ENCODE data around the gene PTGES2.

Gene PTGES2

DNA sequence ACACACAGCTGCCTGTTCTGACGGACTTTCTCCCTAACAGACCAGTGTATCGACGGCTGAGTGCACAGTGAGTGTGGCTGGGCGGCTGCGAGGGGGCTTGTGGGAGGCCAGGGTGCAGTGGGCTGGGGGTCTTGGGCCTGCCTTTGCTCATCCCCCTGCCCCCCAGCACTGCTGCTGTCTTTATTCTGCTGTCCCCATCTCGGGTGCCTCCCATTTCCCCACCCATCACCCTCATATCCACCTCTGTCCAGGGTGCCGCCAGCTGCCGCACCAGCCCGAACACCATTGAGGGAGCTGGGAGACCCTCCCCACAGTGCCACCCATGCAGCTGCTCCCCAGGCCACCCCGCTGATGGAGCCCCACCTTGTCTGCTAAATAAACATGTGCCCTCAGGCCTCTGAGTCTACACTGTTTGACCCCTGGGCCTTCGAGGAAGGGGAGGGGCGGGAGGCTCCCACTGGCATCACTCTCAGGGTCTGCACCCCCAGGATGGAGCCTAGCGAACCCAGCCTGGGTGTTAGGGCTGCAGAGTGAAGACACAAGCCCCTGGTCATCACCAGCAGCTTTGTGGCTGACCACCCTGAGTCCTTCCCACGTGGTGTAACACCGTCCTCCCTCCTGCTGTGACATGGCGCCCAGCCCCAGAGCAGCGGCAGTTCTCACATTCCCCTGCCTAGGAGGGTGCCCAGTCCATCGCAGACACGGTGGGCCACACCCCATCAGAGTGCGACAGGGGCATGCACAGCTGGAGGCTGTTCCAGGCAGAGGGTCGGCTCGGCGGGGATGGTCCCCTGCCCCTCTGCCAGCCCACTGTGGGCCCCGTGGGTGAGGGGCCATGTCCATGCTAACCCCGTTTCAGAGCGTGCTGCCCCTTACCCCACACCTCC lies 25.8 kb upstream of the PTGES2 start:
- DNase-seq (ENCODE audit: low spot score) = no peak

DNA sequence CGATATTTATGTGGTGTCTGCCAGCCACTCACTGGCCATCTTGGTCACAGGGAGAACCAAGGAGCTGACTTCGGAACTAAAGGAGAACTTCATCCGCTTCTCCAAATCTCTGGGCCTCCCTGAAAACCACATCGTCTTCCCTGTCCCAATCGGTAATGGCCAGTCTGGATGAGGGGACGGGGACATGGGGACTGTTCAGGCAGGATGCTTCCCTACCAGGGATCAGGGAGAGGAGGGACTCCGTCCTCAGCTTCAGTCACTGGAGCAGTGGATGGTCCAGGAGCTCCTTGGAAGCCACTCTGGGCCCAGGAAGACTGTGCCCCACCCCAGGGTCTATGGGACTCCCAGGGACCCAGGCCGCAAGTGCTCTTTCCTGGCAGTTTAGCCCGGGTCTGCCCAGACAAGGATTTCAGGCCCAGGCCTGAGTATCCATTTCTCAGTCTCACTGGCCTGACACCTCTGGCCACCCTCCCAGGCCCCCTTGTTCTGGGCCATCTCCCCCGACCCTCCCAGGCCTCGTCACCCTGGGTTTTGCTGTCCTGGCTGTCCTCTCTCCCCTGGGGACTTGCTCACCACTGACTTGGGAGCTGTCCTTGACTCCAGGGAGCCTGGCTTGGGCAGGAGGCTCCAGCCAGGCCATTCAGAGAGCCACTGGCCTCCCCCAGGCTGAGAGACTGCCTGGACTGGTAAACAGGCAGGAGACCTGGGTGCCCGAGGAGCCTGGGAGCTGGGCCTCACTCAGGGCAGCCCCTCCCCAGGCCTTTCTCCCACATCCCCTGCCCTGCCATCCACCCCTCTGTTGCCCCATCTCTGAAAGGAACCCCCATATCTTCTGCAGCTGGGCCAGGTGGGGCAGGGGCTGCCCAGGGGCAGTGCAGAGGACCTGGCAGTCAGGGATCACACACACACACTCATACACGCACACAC lies 24.9 kb upstream of the PTGES2 start:
- DNase-seq (ENCODE audit: low spot score) = no peak

DNA sequence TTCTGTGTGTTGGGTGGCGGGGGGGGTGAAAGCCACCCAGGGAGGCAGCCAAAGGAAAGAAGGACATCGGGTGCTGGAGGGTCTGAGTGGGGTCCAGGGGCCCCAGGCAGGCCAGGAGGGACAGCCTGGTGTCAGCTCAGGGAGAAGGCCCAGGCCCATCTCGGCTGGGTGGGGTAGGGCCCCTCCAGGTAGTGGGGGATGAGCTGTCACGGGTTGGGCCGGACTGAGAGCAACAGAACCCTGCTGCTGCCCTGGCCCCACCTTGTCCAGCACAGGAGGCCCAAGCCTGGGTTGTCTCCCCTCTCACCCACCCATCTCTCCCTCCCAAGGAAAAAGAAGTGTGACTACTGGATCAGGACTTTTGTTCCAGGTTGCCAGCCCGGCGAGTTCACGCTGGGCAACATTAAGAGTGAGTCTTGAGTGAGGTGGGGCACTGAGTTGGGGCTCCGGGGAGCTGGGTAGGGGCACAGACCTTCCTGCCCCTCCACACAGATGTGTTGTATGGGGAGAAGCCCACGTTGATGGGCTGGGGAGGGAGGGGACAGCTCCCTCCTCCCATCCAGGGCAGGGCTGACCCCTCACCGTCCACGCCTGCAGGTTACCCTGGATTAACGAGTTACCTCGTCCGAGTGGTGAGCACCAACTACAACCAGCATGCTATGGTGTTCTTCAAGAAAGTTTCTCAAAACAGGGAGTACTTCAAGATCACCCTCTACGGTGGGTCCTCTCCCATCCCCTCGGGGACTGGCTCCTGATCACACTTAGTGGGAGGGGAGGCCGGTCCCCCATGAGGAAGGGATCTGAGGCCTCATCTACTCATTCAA lies 24.0 kb upstream of the PTGES2 start:
- DNase-seq (ENCODE audit: low spot score) = no peak

DNA sequence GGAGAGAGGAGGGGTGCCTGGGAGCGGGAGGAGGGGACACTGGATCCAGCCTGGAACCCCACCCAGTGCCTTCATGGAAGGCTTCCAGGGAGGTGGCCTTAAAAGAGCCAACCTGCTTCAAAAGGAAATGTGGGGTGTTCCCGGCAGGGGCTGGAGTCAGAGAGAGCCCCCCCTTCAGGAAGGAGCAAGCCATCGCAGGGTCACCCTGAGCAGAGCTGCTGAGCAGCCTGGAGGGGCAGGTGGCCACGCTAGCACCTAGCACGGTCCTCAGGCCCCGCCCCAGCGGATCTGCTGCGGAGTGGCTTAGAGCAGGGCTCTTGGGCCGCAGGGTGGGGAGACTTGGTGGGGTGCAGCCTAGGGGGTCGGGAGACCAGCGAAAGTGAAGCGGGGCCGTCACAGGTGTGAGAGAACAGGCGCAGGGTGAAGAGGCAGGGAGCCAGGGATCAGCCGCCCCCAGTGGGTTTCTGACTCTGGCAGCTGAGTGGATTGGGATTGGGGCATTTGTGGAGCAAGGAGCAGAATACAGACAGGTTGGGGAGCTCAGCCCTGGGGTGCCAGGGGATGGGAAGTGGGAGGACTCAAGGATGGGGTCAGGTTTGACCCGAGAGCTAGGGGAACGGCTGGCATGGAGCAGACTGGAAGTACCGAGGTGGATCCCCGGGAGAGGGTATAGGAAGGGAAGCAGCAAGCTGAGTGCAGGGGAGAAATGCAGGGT lies 23.2 kb upstream of the PTGES2 start:
- peak; percentile 35 for DNase-seq (ENCODE audit: low spot score)

DNA sequence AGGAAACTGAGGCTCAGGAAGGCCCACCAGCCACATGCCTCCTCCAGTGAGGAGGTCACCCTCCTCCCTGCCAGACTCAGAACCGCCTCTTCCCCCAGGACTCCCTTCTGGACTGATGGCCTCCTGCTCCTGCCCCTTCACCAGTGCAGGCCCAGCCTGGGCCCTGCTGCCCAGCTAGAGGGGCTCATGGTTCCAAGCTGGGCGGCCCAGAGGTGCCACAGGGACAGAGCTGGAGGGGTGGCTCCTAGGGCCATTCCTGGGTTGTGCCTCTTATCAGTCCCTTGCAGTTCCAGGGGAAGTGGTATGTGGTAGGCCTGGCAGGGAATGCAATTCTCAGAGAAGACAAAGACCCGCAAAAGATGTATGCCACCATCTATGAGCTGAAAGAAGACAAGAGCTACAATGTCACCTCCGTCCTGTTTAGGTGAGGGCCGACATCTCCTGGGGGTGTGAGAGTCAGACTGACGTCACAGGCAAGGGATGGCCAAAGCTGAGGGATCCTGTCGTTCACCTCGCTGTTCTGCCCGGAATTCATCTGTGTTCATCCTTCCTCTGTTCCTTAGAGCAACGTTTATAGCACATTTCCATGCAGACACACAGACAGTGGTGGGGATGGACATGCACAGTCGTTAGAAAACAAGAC lies 22.5 kb upstream of the PTGES2 start:
- DNase-seq (ENCODE audit: low spot score) = peak; percentile 43

DNA sequence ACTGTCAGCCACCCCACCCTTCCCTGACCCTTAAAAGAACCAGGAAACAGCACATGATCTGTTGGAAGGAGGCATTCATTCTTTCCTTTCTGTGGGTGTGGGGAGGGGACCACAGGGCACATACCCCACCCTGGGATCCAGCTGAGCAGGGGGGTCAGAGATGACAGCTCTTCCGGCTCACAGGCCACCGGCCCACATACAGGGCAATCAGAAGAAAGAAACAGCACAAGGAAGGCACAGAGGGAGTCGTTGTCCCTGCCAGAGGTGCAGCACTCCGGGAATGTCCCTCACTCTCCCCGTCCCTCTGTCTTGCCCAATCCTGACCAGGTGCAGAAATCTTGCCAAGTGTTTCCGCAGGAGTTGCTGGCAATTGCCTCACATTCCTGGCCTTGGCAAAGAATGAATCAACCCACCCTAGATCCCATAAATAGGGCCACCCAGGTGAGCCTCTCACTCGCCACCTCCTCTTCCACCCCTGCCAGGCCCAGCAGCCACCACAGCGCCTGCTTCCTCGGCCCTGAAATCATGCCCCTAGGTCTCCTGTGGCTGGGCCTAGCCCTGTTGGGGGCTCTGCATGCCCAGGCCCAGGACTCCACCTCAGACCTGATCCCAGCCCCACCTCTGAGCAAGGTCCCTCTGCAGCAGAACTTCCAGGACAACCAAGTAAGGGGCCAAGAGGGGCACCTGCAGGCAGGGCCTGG lies 21.6 kb upstream of the PTGES2 start, which contains the start of gene LCN2:
Gene LCN2, plus strand, starts transcription at position 453 of the 701 bp plus-strand sequence. Its CDS starts 73 bp downstream, at position 526.
- no peak for DNase-seq (ENCODE audit: low spot score)

DNA sequence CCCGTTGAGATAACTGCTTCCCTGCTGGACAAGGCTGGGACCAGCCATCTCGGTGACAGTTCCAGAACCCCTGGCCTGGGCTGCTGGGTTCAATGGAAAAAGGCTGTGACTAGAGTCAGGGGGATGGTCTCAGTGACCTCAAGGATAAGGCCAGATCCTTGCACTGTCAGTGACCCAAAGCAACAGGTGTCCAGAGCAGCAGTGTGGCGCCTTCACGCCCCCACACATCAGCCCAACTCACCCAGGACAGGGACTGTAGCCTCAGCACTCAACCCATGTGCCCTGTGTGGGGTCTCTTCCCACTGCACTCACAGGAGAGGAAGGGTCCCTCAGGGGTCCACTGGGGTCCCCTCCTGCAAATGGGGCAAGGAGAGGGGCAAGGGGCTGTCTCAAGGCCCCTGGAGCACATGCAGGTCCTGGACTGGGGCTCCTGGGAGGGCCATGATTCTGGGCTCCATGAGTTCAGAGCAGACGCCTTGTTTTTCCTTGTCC lies 21.0 kb upstream of the PTGES2 start:
- no peak for DNase-seq (ENCODE audit: low spot score)

DNA sequence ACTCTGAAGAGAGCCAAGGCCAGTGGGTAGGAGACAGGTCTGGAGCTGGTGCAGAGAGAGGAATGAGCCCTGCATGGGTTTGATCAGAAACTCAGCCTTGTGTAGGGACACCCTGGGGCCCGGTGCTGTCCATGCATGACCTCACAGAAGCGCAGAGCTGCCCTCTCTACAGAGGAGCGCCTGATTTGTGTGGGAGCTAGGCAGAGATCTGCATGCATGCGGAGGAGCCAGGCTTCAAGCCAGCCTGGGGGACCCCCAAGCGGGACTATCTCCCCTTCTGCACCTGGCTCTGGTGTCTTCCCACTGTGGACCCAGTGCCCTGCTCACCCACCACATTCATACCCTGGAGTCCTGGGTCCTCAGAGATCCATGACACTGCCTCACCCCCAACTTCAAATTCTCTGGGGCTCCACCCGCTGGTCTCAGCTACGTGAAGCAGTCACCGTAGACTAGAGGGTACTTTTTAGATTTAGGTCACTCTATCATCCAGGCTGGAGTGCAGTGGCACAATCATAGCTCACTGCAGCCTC lies 19.1 kb upstream of the PTGES2 start:
- no peak for DNase-seq (ENCODE audit: low spot score)

DNA sequence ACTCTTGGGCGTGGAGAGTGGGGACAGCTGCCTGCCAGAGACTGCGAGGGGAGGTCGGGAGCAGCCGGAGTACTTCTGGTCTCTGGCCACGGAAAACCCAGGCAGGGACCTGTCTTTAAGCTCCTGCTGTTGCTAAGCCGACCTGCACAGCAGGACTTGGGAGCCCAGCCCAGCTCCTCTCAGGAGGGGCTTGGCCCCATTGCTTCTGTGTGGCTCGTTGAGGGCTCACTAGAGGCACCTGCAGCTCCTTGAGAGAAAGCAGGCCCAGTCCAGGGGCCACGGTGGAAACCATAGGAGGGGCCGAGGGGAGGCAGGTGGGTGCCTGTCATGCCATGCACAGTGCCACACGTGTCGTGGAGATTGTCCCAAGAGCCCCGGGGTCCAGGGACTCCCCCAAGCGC lies 18.4 kb upstream of the PTGES2 start:
- no peak for DNase-seq (ENCODE audit: low spot score)

DNA sequence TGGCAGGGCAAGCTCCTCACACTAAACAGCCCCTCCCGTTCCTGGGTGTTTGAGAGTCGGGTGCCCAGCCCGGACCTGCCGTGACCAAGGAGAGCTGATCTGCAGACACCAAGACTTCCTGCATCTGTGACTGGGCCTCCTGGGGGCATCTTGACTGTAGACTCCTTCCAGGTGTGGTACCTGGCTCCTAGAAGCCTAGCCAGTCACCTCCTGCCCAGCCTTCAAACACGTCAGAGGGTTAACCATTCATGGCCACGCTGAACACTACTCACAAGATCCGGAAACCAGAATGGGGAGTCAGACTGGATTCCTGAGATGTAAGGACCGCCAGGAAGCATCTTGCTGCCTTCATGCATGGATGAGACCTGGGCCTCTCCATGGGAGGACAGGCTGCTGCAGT lies 18.0 kb upstream of the PTGES2 start:
- DNase-seq (ENCODE audit: low spot score) = no peak

DNA sequence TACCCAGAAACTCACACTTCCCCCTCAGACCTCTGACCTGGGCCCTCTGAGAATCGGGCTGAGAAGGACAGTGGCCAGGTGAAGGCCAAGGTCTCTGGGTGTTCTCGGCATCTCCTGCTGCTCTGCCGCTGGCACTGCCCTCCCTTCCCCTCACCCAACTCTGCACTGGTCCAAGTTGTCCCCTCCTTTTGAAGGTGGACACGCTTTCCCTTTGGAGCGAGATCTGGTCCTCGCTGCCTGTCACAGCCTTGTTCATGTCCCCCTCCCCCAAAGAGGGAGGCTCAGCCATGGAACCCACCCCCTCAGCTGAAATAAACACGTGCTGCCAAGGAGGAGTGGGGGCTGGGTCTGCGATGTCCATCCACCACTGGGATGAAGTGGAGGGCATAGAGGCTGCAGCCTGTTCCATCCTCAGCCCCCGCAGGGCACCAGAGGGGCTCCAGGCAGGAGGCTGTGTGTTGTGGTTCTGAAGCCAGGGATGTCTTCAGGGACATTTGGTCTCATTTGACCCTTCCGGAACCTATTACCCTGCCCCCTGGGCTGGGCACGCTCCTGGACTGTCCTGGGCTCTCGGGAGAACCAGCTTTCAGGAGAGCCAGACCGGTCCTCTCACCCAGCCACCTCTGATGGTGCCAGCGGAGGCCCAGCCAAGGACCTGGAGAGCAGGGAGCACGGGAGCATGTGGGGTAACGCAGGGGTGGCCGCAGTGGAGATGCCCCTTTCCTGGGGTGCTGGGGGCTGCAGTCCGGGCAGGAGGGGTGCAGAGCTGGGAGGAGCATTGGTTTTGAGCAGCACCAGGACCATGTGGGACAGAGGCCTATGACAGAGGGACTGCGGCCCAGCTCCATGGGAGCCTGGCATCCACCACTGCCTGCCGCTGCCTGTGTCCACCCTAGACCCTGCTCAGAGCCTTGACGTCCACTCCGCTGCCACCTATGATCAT lies 17.0 kb upstream of the PTGES2 start:
- no peak for DNase-seq (ENCODE audit: low spot score)

DNA sequence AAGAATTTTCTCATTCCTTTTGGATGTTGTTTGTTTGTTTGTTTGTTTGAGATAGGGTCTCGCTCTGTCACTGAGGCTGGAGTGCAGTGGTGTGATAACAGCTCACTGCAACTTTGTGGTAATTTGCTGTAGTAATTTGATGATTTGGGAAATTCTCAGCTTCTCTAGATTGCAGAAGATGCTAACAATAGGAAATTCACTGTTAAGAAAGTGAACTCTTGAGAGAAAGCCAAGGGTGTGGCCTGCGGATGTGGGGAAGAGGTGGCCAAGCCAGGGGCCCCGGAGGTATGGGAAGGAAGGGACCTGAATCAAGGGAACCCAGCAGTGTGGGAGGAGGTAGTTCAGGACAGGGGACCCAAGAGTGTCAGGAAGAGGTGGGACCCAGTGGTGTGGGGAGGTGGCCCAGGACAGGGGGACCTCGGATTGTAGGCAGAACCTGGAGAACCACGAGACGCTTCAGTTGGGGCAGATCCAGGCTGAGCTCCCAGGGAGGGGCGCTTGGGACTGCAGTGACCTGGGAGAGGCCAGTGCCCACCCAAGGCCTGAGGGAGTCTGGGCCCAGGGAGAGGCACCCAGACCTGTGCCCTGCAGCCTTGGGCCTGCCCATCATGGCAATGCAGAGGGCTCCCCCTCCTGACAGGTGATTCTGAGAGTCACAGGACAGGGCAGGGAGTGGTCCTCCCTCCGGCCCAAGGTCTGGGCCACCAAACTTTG lies 16.2 kb upstream of the PTGES2 start:
- DNase-seq (ENCODE audit: low spot score) = no peak

DNA sequence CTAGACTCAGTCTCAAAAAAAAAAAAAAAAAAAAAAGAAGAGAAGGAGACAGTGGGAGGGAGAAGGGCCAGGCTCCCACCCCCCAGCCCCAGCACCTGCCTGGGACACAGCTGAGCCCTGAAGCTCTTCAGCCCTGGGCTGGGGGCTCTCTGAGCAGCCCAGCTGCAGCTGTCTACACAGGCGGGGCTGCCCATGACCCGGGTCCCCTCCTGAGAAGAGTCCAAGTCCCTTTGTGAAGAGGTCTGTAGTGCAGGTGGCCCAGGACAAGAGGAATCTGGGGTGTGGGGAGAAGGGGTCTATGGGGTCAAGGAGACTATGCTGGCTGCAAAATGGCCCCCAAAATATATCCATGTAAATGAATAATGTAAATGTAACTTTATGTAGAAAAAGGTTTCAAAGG lies 15.1 kb upstream of the PTGES2 start:
- no peak for DNase-seq (ENCODE audit: low spot score)

DNA sequence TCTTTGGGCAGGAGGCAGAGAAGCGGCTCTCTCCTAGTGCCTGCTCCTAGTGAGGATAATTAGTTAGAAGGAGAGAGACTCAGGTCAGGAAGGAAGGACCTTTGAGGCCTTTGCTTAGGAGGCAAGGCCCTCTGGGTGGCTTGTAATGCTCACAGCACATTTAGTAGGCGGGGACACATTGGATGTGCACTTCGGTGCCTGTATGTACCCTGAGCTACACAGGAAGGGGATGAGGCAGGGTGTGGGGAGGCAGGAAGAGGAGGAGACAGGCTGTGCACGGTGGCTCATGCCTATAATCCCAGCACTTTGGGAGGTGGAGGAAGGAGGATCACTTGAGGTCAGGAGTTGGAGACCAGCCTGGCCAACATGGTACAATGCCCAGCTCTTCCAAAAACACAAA lies 14.5 kb upstream of the PTGES2 start:
- DNase-seq (ENCODE audit: low spot score) = no peak

DNA sequence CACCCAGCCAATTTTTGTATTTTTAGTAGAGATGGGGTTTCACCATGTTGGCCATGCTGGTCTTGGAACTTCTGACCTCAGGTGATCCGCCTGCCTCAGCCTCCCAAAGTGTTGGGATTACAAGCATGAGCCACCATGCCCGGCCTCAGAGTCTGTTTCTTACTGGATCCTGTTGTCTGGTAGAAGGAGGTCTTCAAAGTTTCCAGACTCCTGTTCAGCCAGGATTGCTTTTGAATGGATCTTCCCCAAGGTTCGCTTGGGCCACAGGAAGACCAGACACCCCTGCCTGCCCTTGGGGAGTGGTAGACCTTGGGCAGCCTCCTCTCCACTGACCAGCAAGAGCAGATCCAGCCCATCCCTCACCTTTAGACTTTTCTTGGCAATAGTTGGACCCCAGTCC lies 14.1 kb upstream of the PTGES2 start:
- no peak for DNase-seq (ENCODE audit: low spot score)

DNA sequence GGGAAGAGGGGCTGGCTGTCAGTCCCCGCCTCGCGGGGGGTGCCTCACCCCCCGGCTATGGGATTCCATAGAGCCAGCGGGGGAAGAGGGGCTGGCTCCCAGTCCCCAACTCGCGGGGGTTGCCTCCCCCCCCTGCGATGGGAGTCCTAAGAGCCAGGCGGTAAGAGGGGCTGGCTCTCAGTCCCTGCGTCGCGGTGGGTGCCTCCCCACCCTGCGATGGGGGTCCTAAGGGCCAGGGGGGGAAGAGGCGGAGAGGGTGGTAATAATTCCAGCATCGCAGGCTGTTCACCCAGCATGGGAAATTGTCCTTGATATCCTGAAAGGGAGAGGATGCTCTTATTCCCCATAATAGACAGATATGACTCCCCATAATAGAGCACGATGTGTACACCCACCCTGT lies 12.1 kb upstream of the PTGES2 start:
- no peak for DNase-seq (ENCODE audit: low spot score)

DNA sequence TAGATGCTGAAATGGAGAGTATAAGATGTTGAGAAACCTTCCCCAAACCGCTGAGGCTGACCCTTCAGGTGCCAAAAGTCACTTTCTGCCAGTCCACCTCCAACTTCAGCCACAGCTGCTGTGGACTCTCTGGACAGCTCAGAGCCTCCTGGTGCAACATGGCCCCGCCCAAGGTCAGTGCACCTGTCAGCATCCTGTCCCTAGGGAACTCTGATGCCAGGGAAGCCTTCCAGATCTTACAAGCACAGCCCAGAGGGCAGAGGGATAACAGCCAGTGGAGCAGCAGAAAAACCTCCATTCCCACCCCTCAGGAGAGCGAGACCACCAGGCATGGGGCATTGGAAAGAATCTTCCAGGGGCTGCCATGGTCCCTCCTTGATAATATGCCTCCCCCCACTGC lies 10.5 kb upstream of the PTGES2 start:
- no peak for DNase-seq (ENCODE audit: low spot score)

Data from hematopoietic multipotent progenitor cell treated with erythropoietin and hydrocortisone succinate and interleukin-3 and kit ligand, for 15 days (in vitro differentiated cells).